Breast epithelium (tissue), 4 donors: Measurements from ENCODE around the gene FASTK. TPM values are rescaled to one million over a fixed set of nuclear protein-coding genes. Genes with fewer than 3 reads are reported as not detected.

ENCODE experiments used
- DNase-seq, 2 donors: peaks; one replicate each; pipeline ENCODE4 v3.0.0-alpha.2; 2019; ENCODE audit warnings: low spot score in 2 of 2
- H3K27ac ChIP-seq, 2 donors: fragments of 200-600 bp; sonication (generic) in 1 of 2; one replicate each; pipeline ENCODE4 v1.5.1; 2016 to 2019; ENCODE audit warnings: mild to moderate bottlenecking in 1 of 2
- H3K27me3 ChIP-seq, 2 donors: fragments of 200-600 bp; sonication (generic) in 1 of 2; one replicate each; pipeline versions ENCODE4 v1.5.1 to v1.6.0; 2017 to 2019; ENCODE audit warnings: control low read depth in 1 of 2, mild to moderate bottlenecking in 1 of 2
- H3K36me3 ChIP-seq: fragments of 200-600 bp; one replicate; pipeline ENCODE4 v1.5.1; 2019
- H3K4me1 ChIP-seq, 2 donors: fragments of 200-600 bp; sonication (generic); one replicate each; pipeline ENCODE4 v1.5.1; 2016 to 2019; ENCODE audit warnings: control low read depth in 1 of 2
- H3K4me3 ChIP-seq, 3 donors: fragments of 200-600 bp; sonication (generic); 1 replicate in 2 of 3; 2 replicates in 1 of 3; pipeline ENCODE4 v1.5.1; 2016 to 2019; ENCODE audit warnings: mild to moderate bottlenecking in 3 of 3, moderate library complexity in 2 of 3
- H3K9me3 ChIP-seq, 2 donors: fragments of 200-600 bp; sonication (generic) in 1 of 2; one replicate each; pipeline ENCODE4 v1.5.1; 2016 to 2019; ENCODE audit warnings: control low read depth in 1 of 2
- CTCF ChIP-seq, 3 donors: fragments of 450-650 bp; IDR thresholded peaks; one replicate each; pipeline ENCODE4 v1.5.1; 2016 to 2017; ENCODE audit warnings: antibody characterized with exemption in 3 of 3, mild to moderate bottlenecking in 3 of 3, moderate library complexity in 3 of 3
- POLR2A ChIP-seq: fragments of 450-650 bp; IDR thresholded peaks from one replicate; pipeline ENCODE4 v1.6.1; 2016; ENCODE audit warnings: antibody characterized with exemption, mild to moderate bottlenecking, moderate library complexity
- POLR2AphosphoS5 ChIP-seq, 3 donors: sonication (generic); formaldehyde crosslinking; IDR thresholded peaks; one replicate each; pipeline ENCODE4 v1.6.1; 2017; ENCODE audit warnings: antibody characterized with exemption in 3 of 3
- intact Hi-C: fragments of 100-400 bp; cut with DNase I; formaldehyde crosslinking; loops from one replicate; pipeline ENCODE4 v1.15.1; 2023; ENCODE audit warnings: low total_unique reads
- total RNA-seq, 3 donors: library from RNA; depleted of rRNA; stranded (reverse); fragments of >200 nt; gene quantifications; one replicate each; pipeline ENCODE4 v1.1.0, GENCODE V29; 2016

The FASTK gene
- total RNA-seq, 3 donors from 2014 or later = 45.6 to 63.5 (median 60.0) TPM

DNA sequence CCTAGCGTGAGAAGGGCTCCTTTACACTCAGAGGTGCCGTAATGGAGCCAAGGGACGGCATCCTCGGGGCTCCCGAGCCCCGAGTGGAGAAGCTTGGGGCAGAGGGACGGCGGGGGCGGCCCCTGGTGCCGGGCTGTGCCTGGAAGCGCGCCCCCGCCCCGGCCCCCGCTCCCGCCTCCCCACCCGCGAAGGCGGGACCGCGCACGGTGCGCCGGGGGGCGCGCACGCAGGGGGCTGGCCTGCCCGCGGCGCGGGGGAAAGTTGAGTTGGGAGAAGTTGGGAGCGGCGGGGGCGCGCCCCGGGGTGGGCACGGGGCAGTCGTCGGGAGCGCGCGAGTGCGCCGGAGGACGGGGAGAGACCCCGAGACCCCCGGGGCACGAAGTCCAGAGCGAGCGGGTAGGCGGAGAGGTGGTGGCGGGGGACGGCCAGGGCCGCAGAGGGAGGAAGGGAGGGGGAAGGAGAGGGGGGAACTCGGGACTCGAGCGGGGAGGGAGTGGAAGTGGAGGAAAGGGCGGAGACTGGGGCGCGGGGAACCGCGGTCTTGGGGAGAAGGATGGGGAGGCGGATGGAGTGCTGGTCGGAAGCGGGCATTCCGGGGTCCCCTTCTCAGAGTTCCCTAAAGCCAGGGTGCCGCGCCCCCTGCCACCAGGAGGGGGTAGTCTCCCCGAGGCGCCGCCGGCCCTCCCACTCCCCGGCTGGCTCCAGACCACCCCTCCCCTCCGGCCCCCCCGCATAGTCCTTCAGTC, 21.1 kb downstream of the FASTK start, which contains the start of gene SLC4A2:
Gene SLC4A2, plus strand, starts transcription at position 223 of the 746 bp plus-strand sequence. CDS start 2,399 bp downstream, outside the sequence.
- intact Hi-C loops = no loop called here
- no peaks in the 10 kb centered on the region for H3K27me3 ChIP-seq
- peak within 1 kb of the TSS; percentile 81 to 98 (median 86) for H3K4me3 ChIP-seq
- no peaks in the 10 kb centered on the region for H3K9me3 ChIP-seq
- DNase-seq = peak; percentile 65 to 71
- TF ChIP-seq CTCF (IDR thresholded peaks at IDR 0.05) = peak in 2 of 3 donors; percentile 9 to 29
- no peak for TF ChIP-seq POLR2A
- no peaks in the 10 kb centered on the region for H3K36me3 ChIP-seq
- peak within 1 kb of the TSS; percentile 97 to 100 for H3K27ac ChIP-seq
- H3K4me1 ChIP-seq = peaks cover 20 to 24% of the 10 kb centered on the region in 2 donors

GRCh38 chr7:151058781-151059366, 21.7 kb downstream of the FASTK start:
- H3K9me3 ChIP-seq = no peaks in the 10 kb centered on the region
- no peaks in the 10 kb centered on the region for H3K27me3 ChIP-seq
- intact Hi-C loops = no loop called here
- peak overlapping the region; percentile 81 to 98 (median 86) for H3K4me3 ChIP-seq
- peak overlapping the region; percentile 97 to 100 for H3K27ac ChIP-seq
- no peak for DNase-seq
- H3K36me3 ChIP-seq = no peaks in the 10 kb centered on the region
- no peak for TF ChIP-seq POLR2A
- TF ChIP-seq CTCF (IDR thresholded peaks at IDR 0.05) = no peak
- no peak for TF ChIP-seq POLR2AphosphoS5 (IDR thresholded peaks at IDR 0.05)
- peaks cover 20 to 24% of the 10 kb centered on the region in 2 donors for H3K4me1 ChIP-seq

GRCh38 chr7:151057989-151058780, 22.4 kb downstream of the FASTK start:
- peaks cover 20 to 24% of the 10 kb centered on the region in 2 donors for H3K4me1 ChIP-seq
- intact Hi-C loops = no loop called here

DNA sequence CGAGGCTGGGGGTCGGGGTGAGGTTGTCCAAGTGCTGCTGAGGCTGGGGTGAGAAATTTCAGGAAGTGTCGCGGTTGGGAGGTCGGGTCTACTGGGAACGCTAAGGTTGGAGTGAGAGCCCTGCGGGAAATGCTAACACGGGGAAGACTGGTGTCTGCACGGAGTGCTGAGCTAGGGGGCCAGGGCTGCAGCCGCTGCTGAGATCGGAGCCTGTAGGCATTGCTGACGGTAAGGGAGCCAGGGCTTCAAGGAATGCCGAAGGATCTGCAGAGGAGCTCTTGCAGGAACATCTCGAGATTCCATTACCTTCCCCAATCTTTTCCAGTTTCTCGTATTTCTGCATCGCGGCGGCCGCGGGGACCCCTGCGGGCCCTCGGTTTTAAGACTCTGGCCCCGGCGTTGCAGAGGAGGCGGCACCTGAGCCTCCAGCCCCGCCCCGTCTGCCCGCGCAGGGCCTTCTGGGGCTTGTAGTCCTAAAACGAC, 23.1 kb downstream of the FASTK start, which contains the start of gene CDK5:
Gene CDK5, minus strand, starts transcription at position 392 of the 483 bp plus-strand sequence. Its CDS starts 49 bp downstream, at position 343.
- Histone ChIP-seq H3K36me3 (no peaks in the 10 kb centered on the region), H3K4me3 (peak within 1 kb of the TSS; percentile 81 to 98 (median 86)), H3K9me3 (no peaks in the 10 kb centered on the region), H3K27me3 (no peaks in the 10 kb centered on the region), H3K4me1 (peaks cover 18 to 24% of the 10 kb centered on the region in 2 donors), H3K27ac (peak within 1 kb of the TSS; percentile 97 to 100)
- TF ChIP-seq CTCF (IDR thresholded peaks at IDR 0.05) = no peak
- intact Hi-C loops = no loop called here
- no peak for DNase-seq

More at GRCh38 chr7:151057989-151058780, 22.4 kb downstream of the FASTK start:
- DNase-seq = peak; percentile 98 to 99
- H3K36me3 ChIP-seq = no peaks in the 10 kb centered on the region
- H3K9me3 ChIP-seq = no peaks in the 10 kb centered on the region
- peak overlapping the region; percentile 97 to 100 for H3K27ac ChIP-seq
- peak overlapping the region; percentile 81 to 98 (median 86) for H3K4me3 ChIP-seq
- TF ChIP-seq POLR2A (peak; percentile 50), POLR2AphosphoS5 (IDR thresholded peaks at IDR 0.05) (peak; percentile 76 to 87 (median 80)), CTCF (IDR thresholded peaks at IDR 0.05) (no peak)
- no peaks in the 10 kb centered on the region for H3K27me3 ChIP-seq
